KOPT-K1 (cell line): ENCODE data around the gene MAN1A1.

Experiments used
- H3K27ac ChIP-seq: fragments of 200-600 bp; sonication (generic); 2 replicates; pipeline ENCODE4 v1.5.1; 2016; ENCODE audit warnings: antibody characterized with exemption, mild to moderate bottlenecking, low read depth, low read length; ENCODE audit not compliant: poor library complexity, severe bottlenecking
- H3K36me3 ChIP-seq: fragments of 200-600 bp; sonication (generic); 2 replicates; pipeline ENCODE4 v1.5.1; 2017; ENCODE audit warnings: antibody characterized with exemption, mild to moderate bottlenecking, low read length, moderate library complexity; ENCODE audit not compliant: insufficient read depth
- H3K9me3 ChIP-seq: fragments of 200-600 bp; sonication (generic); 2 replicates; pipeline ENCODE4 v1.5.1; 2017; ENCODE audit warnings: antibody characterized with exemption, low read length, mild to moderate bottlenecking; ENCODE audit not compliant: insufficient read depth, poor library complexity, severe bottlenecking

MAN1A1 gene

DNA sequence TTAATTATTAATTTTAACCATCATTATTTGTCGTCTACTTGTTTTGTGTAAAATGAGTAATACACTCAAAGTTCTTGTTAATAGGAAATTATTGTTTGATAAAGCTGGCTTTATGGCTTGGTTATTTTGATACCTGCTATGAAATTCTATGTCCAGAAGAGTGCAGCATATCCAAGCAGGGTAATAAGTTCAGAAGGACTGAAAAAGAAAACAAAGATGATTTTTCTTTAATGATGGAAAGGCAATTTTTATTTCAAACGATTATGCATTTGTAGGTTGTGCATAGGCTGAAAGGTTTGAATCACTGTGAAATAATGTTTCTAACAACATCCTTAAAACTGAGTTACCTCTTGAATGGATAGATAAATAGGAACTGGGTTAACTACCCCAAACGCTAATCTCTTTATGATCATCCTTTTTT lies 1.4 kb upstream of the MAN1A1 start:
- Histone ChIP-seq H3K9me3 (no peaks in the 10 kb centered on the region), H3K27ac (peak overlapping the region; percentile 90), H3K36me3 (no peaks in the 10 kb centered on the region)

DNA sequence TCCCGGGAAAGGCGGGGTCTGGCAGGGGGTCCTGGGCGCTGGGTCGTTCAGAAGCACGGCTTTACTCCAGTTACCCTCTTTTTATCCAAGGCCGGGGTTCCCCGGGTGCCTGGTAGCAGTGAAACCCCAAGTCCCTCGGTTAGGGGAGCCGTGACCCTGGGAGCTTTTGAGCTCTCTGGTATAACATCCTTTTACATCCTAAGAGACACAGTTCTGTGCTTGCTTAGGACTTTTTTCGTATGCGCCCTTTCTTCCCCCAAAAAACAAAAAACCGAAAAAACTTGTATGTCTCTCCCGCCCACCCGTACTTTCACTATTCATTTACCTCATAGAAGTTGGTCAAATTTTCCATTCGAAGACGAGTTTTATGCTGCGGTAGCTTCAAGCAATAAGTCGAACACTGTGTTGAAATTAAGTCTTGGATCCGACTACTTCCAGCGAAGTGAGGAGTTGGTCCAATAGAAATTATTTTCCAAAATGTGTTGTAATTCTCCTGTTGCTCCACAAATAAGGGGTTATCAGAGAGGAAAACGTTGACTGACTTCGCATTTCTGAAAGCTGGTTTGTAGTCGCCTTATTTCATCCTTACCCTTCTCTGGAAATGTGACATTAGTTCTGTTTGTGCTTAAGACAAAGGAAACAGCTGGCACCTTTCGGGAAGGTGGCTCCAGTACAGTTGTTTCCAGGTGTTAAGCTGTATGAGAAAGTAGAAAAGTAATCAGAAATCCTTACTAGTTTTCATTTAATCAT lies 816 bp upstream of the MAN1A1 start:
- Histone ChIP-seq H3K36me3 (peaks cover 3% of the 10 kb centered on the region; the same call in 1 of the 2 replicates), H3K9me3 (no peaks in the 10 kb centered on the region), H3K27ac (peak overlapping the region; percentile 90)

GRCh38 chr6:119348748-119349360 lies 707 bp downstream of the MAN1A1 start:
- H3K36me3 ChIP-seq = peaks cover 18% of the 10 kb centered on the region; the same call in 1 of the 2 replicates
- no peaks in the 10 kb centered on the region for H3K9me3 ChIP-seq
- H3K27ac ChIP-seq = peak overlapping the region; percentile 90

DNA sequence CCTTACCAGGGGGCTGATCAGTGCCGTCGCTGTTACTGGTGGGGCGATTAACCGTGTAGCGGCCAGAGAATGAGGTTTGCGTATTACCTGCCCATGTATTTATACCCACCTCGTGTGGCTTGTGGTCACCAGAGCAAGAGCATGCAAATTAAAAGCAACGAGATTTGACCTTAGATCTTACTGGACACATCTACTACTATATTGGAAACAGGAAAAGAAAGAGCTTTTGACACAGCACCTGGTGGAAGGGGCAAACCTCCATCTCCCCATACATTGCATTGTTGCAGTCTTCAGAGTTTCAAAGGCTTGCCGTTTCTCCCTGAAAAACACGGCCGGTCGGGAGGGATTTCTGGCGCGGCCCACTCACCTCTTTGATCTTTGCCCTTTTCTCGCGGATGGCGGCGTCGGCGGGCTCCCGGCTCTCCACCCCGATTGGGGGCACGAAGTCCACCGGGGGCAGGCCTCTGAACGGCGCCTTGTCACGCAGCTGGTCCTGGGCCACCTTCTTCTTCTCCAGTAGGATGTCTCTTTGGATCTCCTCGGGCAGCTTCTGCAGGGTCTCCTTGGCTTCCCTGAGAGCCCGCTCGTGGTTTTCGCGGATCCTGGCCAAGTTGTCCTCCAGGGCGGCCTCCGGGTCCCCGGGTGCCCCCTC lies 1.3 kb downstream of the MAN1A1 start:
- Histone ChIP-seq H3K9me3 (no peaks in the 10 kb centered on the region), H3K36me3 (peaks cover 24% of the 10 kb centered on the region; the same call in 1 of the 2 replicates), H3K27ac (peak overlapping the region; percentile 90)

DNA sequence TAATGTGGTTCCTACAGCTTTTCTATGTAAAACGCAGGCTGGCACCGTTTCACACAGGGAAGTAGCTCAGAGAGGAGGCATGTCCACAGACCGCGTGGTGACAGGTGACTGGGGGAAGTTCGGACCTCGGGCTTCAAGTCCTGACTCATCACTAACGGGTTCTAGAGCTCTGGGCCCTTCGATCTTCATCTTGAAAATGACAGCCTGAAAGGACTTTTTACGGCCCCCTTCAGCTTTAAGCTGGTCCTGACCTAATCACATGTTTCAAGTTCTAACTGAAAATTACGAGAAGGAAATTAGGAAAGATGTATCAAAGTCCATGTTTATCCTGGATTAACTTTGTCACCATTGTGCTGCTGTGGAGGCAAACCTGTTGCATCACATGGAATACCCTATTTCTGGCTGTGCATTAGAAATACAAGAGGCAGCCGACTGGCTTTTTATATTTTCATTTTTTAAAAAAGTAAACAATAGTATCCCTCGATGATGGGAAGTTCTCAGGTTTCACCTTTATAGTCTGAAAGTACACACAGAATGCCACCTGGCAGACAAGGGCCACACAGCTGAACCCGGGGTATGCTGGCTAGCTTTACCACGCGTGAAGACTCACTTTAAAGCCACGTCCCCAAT lies 2.0 kb downstream of the MAN1A1 start:
- peak overlapping the region; percentile 90 for H3K27ac ChIP-seq
- H3K9me3 ChIP-seq = no peaks in the 10 kb centered on the region
- peaks cover 28% of the 10 kb centered on the region; the same call in 1 of the 2 replicates for H3K36me3 ChIP-seq

DNA sequence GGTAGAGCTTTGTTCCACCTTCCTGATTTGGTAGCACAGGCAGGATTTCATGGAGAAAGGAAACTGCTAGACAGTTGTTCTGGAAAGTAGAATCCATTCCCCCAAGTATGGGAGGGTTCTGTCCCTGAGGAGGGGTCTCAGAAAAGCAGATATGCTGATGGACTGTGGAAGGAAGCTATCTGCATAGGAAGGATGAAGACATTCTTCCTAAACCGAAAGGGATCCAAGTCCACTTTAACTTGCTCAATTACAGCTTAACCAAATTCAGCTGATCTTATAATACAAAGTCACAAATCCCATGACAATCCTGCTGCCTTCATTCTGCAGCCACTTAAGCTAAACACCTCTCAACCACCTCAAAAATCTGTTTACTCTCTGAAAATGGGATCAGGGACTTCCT lies 2.6 kb downstream of the MAN1A1 start:
- Histone ChIP-seq H3K9me3 (no peaks in the 10 kb centered on the region), H3K27ac (peak overlapping the region; percentile 90), H3K36me3 (peaks cover 35% of the 10 kb centered on the region)

- no peak overlapping the region for H3K27ac ChIP-seq
- H3K9me3 ChIP-seq = no peaks in the 10 kb centered on the region
- peaks cover 39% of the 10 kb centered on the region for H3K36me3 ChIP-seq
Measured at GRCh38 chr6:119346450-119346849, 3.1 kb downstream of the MAN1A1 start.

- peaks cover 52% of the 10 kb centered on the region for H3K36me3 ChIP-seq
- no peak overlapping the region for H3K27ac ChIP-seq
- H3K9me3 ChIP-seq = no peaks in the 10 kb centered on the region
Measured at GRCh38 chr6:119345114-119345513, 4.4 kb downstream of the MAN1A1 start.

DNA sequence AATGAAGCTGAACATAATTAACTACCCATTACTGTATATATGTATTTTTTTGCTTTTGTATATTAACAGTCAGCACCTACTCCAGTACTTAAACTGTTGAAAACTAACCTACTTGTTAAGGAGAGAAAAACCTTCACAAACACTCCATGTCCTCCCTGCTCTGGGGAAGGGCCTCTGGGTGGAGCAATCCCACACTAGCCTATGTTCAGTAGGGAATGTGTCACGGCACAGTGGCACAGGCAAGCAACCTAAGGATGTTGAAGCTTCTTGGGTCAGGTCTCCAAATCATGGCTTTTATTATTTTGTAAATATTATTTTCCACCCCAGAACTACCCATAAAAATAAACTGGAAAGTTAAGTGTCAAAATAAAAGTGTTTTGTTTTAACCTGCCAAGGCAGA lies 5.3 kb downstream of the MAN1A1 start:
- Histone ChIP-seq H3K9me3 (no peaks in the 10 kb centered on the region), H3K36me3 (peaks cover 56% of the 10 kb centered on the region), H3K27ac (no peak overlapping the region)

- Histone ChIP-seq H3K36me3 (peaks cover 62% of the 10 kb centered on the region), H3K9me3 (no peaks in the 10 kb centered on the region), H3K27ac (no peak overlapping the region)
Measured at GRCh38 chr6:119343573-119344146, 5.9 kb downstream of the MAN1A1 start.

GRCh38 chr6:119343167-119343566 lies 6.4 kb downstream of the MAN1A1 start:
- H3K36me3 ChIP-seq = peaks cover 64% of the 10 kb centered on the region

DNA sequence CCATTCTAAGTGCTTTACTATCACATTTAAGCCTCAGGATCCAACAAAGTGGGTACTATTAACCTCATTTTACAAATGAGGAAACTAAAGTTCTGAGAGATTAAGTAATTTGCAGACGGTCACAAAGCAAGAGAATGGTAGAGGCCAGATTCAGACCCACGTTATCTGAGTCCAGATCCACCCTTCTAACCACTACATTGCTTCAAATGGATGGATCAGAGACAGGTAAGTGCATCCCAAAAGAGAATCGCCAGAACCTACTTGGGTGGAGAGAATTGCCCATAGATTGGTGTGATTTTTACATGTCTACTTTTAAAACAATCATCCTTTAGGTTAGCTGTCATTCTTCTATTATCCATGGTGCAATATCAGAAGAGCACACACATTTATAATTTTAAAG lies 7.1 kb downstream of the MAN1A1 start:
- Histone ChIP-seq H3K36me3 (peaks cover 64% of the 10 kb centered on the region), H3K27ac (no peak overlapping the region), H3K9me3 (no peaks in the 10 kb centered on the region)

More at GRCh38 chr6:119343167-119343566, 6.4 kb downstream of the MAN1A1 start:
- Histone ChIP-seq H3K9me3 (no peaks in the 10 kb centered on the region), H3K27ac (no peak overlapping the region)

GRCh38 chr6:119340796-119341487 lies 8.6 kb downstream of the MAN1A1 start:
- Histone ChIP-seq H3K27ac (no peak overlapping the region), H3K9me3 (no peaks in the 10 kb centered on the region), H3K36me3 (peaks cover 78% of the 10 kb centered on the region)

DNA sequence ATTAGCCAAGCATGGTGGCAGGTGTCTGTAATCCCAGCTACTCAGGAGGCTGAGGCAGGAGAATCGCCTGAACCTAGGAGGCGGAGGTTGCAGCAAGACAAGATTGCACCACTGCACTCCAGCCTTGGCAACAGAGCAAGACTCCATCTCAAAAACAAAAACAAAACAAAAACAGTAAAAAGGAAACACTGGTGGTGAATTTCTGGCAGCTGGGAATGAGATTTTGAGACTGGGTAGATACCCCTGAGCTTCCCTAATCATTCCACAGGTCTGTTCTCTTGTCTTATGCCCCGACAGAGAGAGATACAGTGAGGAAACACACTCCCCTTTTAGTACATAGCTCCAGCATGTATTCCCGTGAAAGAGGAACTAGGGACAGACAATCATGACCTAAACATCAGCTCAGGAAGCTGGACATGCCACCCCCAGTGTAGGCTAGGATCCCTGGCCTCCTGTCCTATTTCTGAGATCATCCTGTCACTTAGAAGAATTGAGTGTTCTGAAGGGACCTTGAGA lies 9.6 kb downstream of the MAN1A1 start:
- Histone ChIP-seq H3K36me3 (peaks cover 72% of the 10 kb centered on the region), H3K9me3 (no peaks in the 10 kb centered on the region), H3K27ac (no peak overlapping the region)
